Measurements from ENCODE around the gene SLC4A1AP. TPM values are rescaled to one million over a fixed set of nuclear protein-coding genes. Genes with fewer than 3 reads are reported as not detected.

Gene SLC4A1AP
- total RNA-seq, 1 donor from 2014 or later: 20.9 TPM

GRCh38 chr2:27638709-27639108 is 25.0 kb upstream of the SLC4A1AP start:
- Mint-ChIP-seq H3K4me1 (ENCODE audit: low read depth, unreplicated experiment) (peaks cover 12% of the 10 kb centered on the region), H3K27me3 (ENCODE audit: low read depth, unreplicated experiment) (no peaks in the 10 kb centered on the region), H3K27ac (ENCODE audit: unreplicated experiment) (no peak overlapping the region), H3K36me3 (ENCODE audit: low read depth, unreplicated experiment) (peaks cover 14% of the 10 kb centered on the region), H3K9me3 (ENCODE audit: unreplicated experiment) (no peaks in the 10 kb centered on the region), H3K4me3 (ENCODE audit: unreplicated experiment) (no peak overlapping the region)
- no peak for TF ChIP-seq EZH2 (IDR thresholded peaks at IDR 0.05; ENCODE audit: insufficient read depth, low read length)
- no peak for TF ChIP-seq CTCF (IDR thresholded peaks at IDR 0.05; ENCODE audit: insufficient read depth, low read depth, low read length)
- no peaks in the 10 kb centered on the region for H3K79me2 ChIP-seq (ENCODE audit: insufficient read depth, low read length)
- FAIRE-seq: peak; percentile 83
- no peaks in the 10 kb centered on the region for H3K27me3 ChIP-seq (ENCODE audit: insufficient read depth, low read length)
- H3K27ac ChIP-seq (ENCODE audit: low read depth, low read length): peak overlapping the region; percentile 89
- no peaks in the 10 kb centered on the region for H4K20me1 ChIP-seq (ENCODE audit: insufficient read depth, low read length)
- peak overlapping the region; percentile 75 for H3K4me2 ChIP-seq (ENCODE audit: low read length)
- peak overlapping the region; percentile 64 for H3K9ac ChIP-seq (ENCODE audit: low read length)
- H3K4me1 ChIP-seq (ENCODE audit: insufficient read depth, low read length): peaks cover 25% of the 10 kb centered on the region
- peaks cover 60% of the 10 kb centered on the region for H3K36me3 ChIP-seq (ENCODE audit: insufficient read depth, low read length)
- H3K4me3 ChIP-seq (ENCODE audit: insufficient read depth, low read depth, low read length): peak overlapping the region; percentile 27
- no peaks in the 10 kb centered on the region for H3K9me3 ChIP-seq (ENCODE audit: insufficient read depth, low read depth, low read length)
- DNase-seq (ENCODE audit: low read depth): peak; percentile 94
- no peak overlapping the region for H2AFZ ChIP-seq (ENCODE audit: low read depth, low read length)

GRCh38 chr2:27640722-27641245 is 22.9 kb upstream of the SLC4A1AP start:
- Histone ChIP-seq H3K4me1 (ENCODE audit: insufficient read depth, low read length) (peaks cover 25% of the 10 kb centered on the region), H3K9me3 (ENCODE audit: insufficient read depth, low read depth, low read length) (no peaks in the 10 kb centered on the region), H3K27ac (ENCODE audit: low read depth, low read length) (peak overlapping the region; percentile 44), H3K27me3 (ENCODE audit: insufficient read depth, low read length) (no peaks in the 10 kb centered on the region), H3K4me3 (ENCODE audit: insufficient read depth, low read depth, low read length) (no peak overlapping the region), H4K20me1 (ENCODE audit: insufficient read depth, low read length) (no peaks in the 10 kb centered on the region), H3K4me2 (ENCODE audit: low read length) (no peak overlapping the region), H3K79me2 (ENCODE audit: insufficient read depth, low read length) (peaks cover 3% of the 10 kb centered on the region), H3K36me3 (ENCODE audit: insufficient read depth, low read length) (peaks cover 46% of the 10 kb centered on the region), H3K9ac (ENCODE audit: low read length) (no peak overlapping the region), H2AFZ (ENCODE audit: low read depth, low read length) (no peak overlapping the region)
- Mint-ChIP-seq H3K36me3 (ENCODE audit: low read depth, unreplicated experiment) (peaks cover 3% of the 10 kb centered on the region), H3K4me1 (ENCODE audit: low read depth, unreplicated experiment) (peaks cover 12% of the 10 kb centered on the region), H3K4me3 (ENCODE audit: unreplicated experiment) (no peak overlapping the region), H3K27me3 (ENCODE audit: low read depth, unreplicated experiment) (no peaks in the 10 kb centered on the region), H3K27ac (ENCODE audit: unreplicated experiment) (no peak overlapping the region), H3K9me3 (ENCODE audit: unreplicated experiment) (no peaks in the 10 kb centered on the region)
- FAIRE-seq (no peak), DNase-seq (ENCODE audit: low read depth) (no peak)
- TF ChIP-seq EZH2 (IDR thresholded peaks at IDR 0.05; ENCODE audit: insufficient read depth, low read length): no peak
- no peak for TF ChIP-seq CTCF (IDR thresholded peaks at IDR 0.05; ENCODE audit: insufficient read depth, low read depth, low read length)

DNA sequence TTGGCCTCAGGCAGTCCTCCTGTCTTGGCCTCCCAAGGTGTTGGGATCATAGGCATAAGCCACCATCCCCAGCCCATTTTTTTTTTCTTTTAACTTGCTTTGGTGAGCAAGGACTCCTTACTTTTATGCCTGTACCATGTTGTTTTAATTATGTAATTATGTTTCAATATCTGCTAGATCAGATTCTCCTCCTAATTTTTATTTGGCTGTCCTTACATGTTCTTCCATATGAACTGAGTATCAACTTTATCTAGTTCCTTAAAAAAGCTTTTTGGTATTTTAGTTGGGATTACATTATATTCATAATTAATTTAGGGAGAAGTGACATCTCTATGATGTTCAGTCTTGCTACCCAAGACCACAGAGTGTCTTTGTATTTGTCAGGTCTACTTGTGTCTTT is 18.5 kb upstream of the SLC4A1AP start:
- TF ChIP-seq CTCF (IDR thresholded peaks at IDR 0.05; ENCODE audit: insufficient read depth, low read depth, low read length) (no peak), EZH2 (IDR thresholded peaks at IDR 0.05; ENCODE audit: insufficient read depth, low read length) (no peak)

More for the DNA sequence above, 18.5 kb upstream of the SLC4A1AP start:
- H3K4me1 Mint-ChIP-seq (ENCODE audit: low read depth, unreplicated experiment): peaks cover 9% of the 10 kb centered on the region
- DNase-seq (ENCODE audit: low read depth) (no peak), FAIRE-seq (no peak)
- H3K36me3 Mint-ChIP-seq (ENCODE audit: low read depth, unreplicated experiment): peaks cover 4% of the 10 kb centered on the region
- Histone ChIP-seq H2AFZ (ENCODE audit: low read depth, low read length) (no peak overlapping the region), H3K79me2 (ENCODE audit: insufficient read depth, low read length) (peaks cover 3% of the 10 kb centered on the region), H3K36me3 (ENCODE audit: insufficient read depth, low read length) (peaks cover 47% of the 10 kb centered on the region), H4K20me1 (ENCODE audit: insufficient read depth, low read length) (no peaks in the 10 kb centered on the region), H3K9me3 (ENCODE audit: insufficient read depth, low read depth, low read length) (no peaks in the 10 kb centered on the region), H3K4me3 (ENCODE audit: insufficient read depth, low read depth, low read length) (no peak overlapping the region), H3K9ac (ENCODE audit: low read length) (no peak overlapping the region), H3K4me2 (ENCODE audit: low read length) (no peak overlapping the region), H3K4me1 (ENCODE audit: insufficient read depth, low read length) (no peaks in the 10 kb centered on the region), H3K27ac (ENCODE audit: low read depth, low read length) (no peak overlapping the region), H3K27me3 (ENCODE audit: insufficient read depth, low read length) (no peaks in the 10 kb centered on the region)
- H3K27ac Mint-ChIP-seq (ENCODE audit: unreplicated experiment): no peak overlapping the region
- no peak overlapping the region for H3K4me3 Mint-ChIP-seq (ENCODE audit: unreplicated experiment)
- no peaks in the 10 kb centered on the region for H3K27me3 Mint-ChIP-seq (ENCODE audit: low read depth, unreplicated experiment)
- H3K9me3 Mint-ChIP-seq (ENCODE audit: unreplicated experiment): no peaks in the 10 kb centered on the region

Measured in astrocyte (in vitro differentiated cells and primary cell).